ENCODE results near the gene TEK.

TEK gene

DNA sequence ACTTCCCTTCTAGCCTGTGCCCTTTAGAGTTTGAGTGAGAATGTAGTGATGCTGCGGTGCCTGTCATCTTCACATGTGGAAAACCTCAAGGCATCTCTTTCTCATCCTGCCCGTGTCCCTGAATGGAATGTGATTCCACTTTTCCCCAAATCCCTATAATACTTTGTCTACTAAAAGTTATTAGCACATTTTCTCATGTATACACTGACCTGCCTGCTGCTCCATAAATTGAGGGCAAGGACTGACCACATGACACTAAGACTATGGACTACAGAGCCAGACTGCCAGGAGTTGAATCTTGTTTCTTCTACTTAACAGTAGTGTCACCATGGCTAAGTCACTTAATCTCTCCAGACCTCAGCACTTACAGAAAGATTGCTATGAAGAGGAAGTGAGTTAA, 93.0 kb downstream of the TEK start:
- Histone ChIP-seq H3K9ac (ENCODE audit: low read depth, low read length, poor library complexity, severe bottlenecking) (no peak overlapping the region), H3F3A (ENCODE audit: low read depth) (no peaks in the 10 kb centered on the region), H3K4me2 (ENCODE audit: low read depth, low read length, poor library complexity, severe bottlenecking) (no peak overlapping the region), H3K9me2 (replicated peaks; ENCODE audit: low read depth, low read length) (no peaks in the 10 kb centered on the region), H3K4me3 (ENCODE audit: low read length, poor library complexity, severe bottlenecking) (no peak overlapping the region), H3K4me1 (ENCODE audit: insufficient read depth, low read length, poor library complexity, severe bottlenecking) (no peaks in the 10 kb centered on the region), H3K9me3 (ENCODE audit: insufficient read depth, low read depth, low read length) (no peaks in the 10 kb centered on the region), H4K20me1 (ENCODE audit: insufficient read depth, low read length, poor library complexity, severe bottlenecking) (no peaks in the 10 kb centered on the region), H3K79me2 (ENCODE audit: insufficient read depth, low read length) (no peaks in the 10 kb centered on the region), H2AFZ (ENCODE audit: low read length) (no peak overlapping the region), H3K27me3 (ENCODE audit: insufficient read depth, low read length, poor library complexity, severe bottlenecking) (no peaks in the 10 kb centered on the region), H3K36me3 (ENCODE audit: insufficient read depth, low read length) (no peaks in the 10 kb centered on the region)
- TF ChIP-seq EZH2phosphoT487 (IDR thresholded peaks at IDR 0.05; ENCODE audit: borderline replicate concordance), result no peak
- TF ChIP-seq, protein P1, sequence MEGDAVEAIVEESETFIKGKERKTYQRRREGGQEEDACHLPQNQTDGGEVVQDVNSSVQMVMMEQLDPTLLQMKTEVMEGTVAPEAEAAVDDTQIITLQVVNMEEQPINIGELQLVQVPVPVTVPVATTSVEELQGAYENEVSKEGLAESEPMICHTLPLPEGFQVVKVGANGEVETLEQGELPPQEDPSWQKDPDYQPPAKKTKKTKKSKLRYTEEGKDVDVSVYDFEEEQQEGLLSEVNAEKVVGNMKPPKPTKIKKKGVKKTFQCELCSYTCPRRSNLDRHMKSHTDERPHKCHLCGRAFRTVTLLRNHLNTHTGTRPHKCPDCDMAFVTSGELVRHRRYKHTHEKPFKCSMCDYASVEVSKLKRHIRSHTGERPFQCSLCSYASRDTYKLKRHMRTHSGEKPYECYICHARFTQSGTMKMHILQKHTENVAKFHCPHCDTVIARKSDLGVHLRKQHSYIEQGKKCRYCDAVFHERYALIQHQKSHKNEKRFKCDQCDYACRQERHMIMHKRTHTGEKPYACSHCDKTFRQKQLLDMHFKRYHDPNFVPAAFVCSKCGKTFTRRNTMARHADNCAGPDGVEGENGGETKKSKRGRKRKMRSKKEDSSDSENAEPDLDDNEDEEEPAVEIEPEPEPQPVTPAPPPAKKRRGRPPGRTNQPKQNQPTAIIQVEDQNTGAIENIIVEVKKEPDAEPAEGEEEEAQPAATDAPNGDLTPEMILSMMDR (conservative IDR thresholded peaks at IDR 0.05; ENCODE audit: low read length), result no peak

DNA sequence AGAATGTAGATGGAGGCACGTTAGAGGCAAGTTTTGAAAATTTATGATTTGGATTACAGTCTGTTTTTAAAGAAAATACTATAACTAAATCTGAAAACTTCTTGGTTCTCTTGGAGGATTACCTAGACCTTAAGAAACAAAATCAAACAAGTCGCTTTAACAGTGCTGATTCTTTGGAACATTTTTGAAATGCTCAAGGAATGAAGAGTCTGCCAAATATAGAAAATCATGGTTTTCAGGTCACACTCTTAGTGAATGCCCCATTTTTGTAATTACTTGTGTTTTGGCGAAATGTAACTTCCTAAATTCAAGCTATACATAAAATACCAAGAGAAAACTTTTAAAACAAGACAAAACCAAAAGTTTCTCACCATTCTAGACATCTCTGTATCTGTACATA, 94.8 kb downstream of the TEK start:
- no peak for TF ChIP-seq EZH2phosphoT487 (IDR thresholded peaks at IDR 0.05; ENCODE audit: borderline replicate concordance)
- TF ChIP-seq, protein P1 (conservative IDR thresholded peaks at IDR 0.05; ENCODE audit: low read length), result no peak
- no peak overlapping the region for H3K9ac ChIP-seq (ENCODE audit: low read depth, low read length, poor library complexity, severe bottlenecking)

DNA sequence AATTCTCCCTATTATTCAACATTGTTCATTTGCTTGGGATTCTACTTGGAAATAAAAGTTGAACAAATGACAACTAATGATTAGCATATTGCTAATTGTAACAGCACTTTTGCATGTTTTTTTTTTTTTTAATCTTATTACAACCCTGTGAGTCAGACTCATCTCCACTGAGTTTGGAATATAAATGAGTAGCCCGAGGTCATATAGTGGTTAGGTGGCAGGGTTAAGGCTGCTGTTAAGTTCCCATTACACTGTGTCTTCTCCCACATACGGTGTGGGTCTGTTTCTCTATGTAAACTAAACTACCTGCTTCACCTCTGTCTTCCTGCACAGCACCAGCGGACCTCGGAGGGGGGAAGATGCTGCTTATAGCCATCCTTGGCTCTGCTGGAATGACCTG, 95.6 kb downstream of the TEK start:
- Histone ChIP-seq H3K4me2 (ENCODE audit: low read depth, low read length, poor library complexity, severe bottlenecking) (no peak overlapping the region), H4K20me1 (ENCODE audit: insufficient read depth, low read length, poor library complexity, severe bottlenecking) (no peaks in the 10 kb centered on the region), H3K4me1 (ENCODE audit: insufficient read depth, low read length, poor library complexity, severe bottlenecking) (no peaks in the 10 kb centered on the region), H3K4me3 (ENCODE audit: low read length, poor library complexity, severe bottlenecking) (no peak overlapping the region), H3K9me3 (ENCODE audit: insufficient read depth, low read depth, low read length) (no peaks in the 10 kb centered on the region), H3K79me2 (ENCODE audit: insufficient read depth, low read length) (no peaks in the 10 kb centered on the region), H3K9me2 (replicated peaks; ENCODE audit: low read depth, low read length) (no peaks in the 10 kb centered on the region), H3F3A (ENCODE audit: low read depth) (no peaks in the 10 kb centered on the region), H3K9ac (ENCODE audit: low read depth, low read length, poor library complexity, severe bottlenecking) (no peak overlapping the region), H3K36me3 (ENCODE audit: insufficient read depth, low read length) (no peaks in the 10 kb centered on the region), H3K27me3 (ENCODE audit: insufficient read depth, low read length, poor library complexity, severe bottlenecking) (no peaks in the 10 kb centered on the region), H2AFZ (ENCODE audit: low read length) (no peak overlapping the region)
- TF ChIP-seq, protein P1 (conservative IDR thresholded peaks at IDR 0.05; ENCODE audit: low read length), result no peak
- TF ChIP-seq EZH2phosphoT487 (IDR thresholded peaks at IDR 0.05; ENCODE audit: borderline replicate concordance), result no peak

More for the DNA sequence above, 94.8 kb downstream of the TEK start:
- H3K4me1 ChIP-seq (ENCODE audit: insufficient read depth, low read length, poor library complexity, severe bottlenecking), result no peaks in the 10 kb centered on the region
- no peaks in the 10 kb centered on the region for H3K79me2 ChIP-seq (ENCODE audit: insufficient read depth, low read length)
- H3K27me3 ChIP-seq (ENCODE audit: insufficient read depth, low read length, poor library complexity, severe bottlenecking), result no peaks in the 10 kb centered on the region
- H3K4me2 ChIP-seq (ENCODE audit: low read depth, low read length, poor library complexity, severe bottlenecking), result no peak overlapping the region
- H2AFZ ChIP-seq (ENCODE audit: low read length), result no peak overlapping the region
- no peak overlapping the region for H3K4me3 ChIP-seq (ENCODE audit: low read length, poor library complexity, severe bottlenecking)
- H3K36me3 ChIP-seq (ENCODE audit: insufficient read depth, low read length), result no peaks in the 10 kb centered on the region
- H3K9me2 ChIP-seq (replicated peaks; ENCODE audit: low read depth, low read length), result no peaks in the 10 kb centered on the region
- H3K9me3 ChIP-seq (ENCODE audit: insufficient read depth, low read depth, low read length), result no peaks in the 10 kb centered on the region
- H3F3A ChIP-seq (ENCODE audit: low read depth), result no peaks in the 10 kb centered on the region
- no peaks in the 10 kb centered on the region for H4K20me1 ChIP-seq (ENCODE audit: insufficient read depth, low read length, poor library complexity, severe bottlenecking)

Data from Loucy (cell line).